ENCODE measurements around the gene RELN. TPM values are rescaled to one million over a fixed set of nuclear protein-coding genes. Genes with fewer than 3 reads are reported as not detected.

Gene RELN
- total RNA-seq, 2 experiments from 2014 or later = not detected

GRCh38 chr7:103446049-103446520 is 543.4 kb downstream of the RELN start, which contains the start of gene SLC26A5:
SLC26A5 (minus strand) TSS chr7:103446207; CDS start chr7:103421514, 24,693 bp downstream.
- H3K27ac ChIP-seq (ENCODE audit: low read depth in 1 of 2, low read length in 2 of 2) = no peak within 1 kb of the TSS
- H3K27me3 Mint-ChIP-seq = peaks cover 92% of the 10 kb centered on the region
- peak within 1 kb of the TSS; percentile 20 for H3K4me3 ChIP-seq (ENCODE audit: low read length)
- H3K4me1 Mint-ChIP-seq (ENCODE audit: low read depth) = peaks cover 18% of the 10 kb centered on the region
- ChIA-PET POLR2A (no interaction called here), CTCF (no interaction called here)
- H3K4me1 ChIP-seq (ENCODE audit: insufficient read depth, low read length) = peaks cover 19% of the 10 kb centered on the region
- peak within 1 kb of the TSS; percentile 76 for H3K4me3 Mint-ChIP-seq
- peak in 2 of 14 experiments; percentile 16 to 19 for DNase-seq
- H3K9me3 Mint-ChIP-seq = no peaks in the 10 kb centered on the region
- H3K27me3 ChIP-seq (ENCODE audit: control insufficient read depth in 1 of 2, insufficient read depth in 2 of 2, low read length in 2 of 2) = peaks cover 40 to 51% of the 10 kb centered on the region in 2 experiments
- intact Hi-C loops (cut with DNase I, micrococcal nuclease) = no loop called here
- H3K9me3 ChIP-seq (ENCODE audit: control insufficient read depth in 1 of 2, insufficient read depth in 1 of 2, low read length in 2 of 2) = peaks cover 0 to 7% of the 10 kb centered on the region in 2 experiments
- no peak within 1 kb of the TSS for H3K27ac Mint-ChIP-seq
- no peaks in the 10 kb centered on the region for H3K36me3 Mint-ChIP-seq (ENCODE audit: low read depth)
- TF ChIP-seq CTCF (IDR thresholded peaks at IDR 0.05) = no peak
- peak; percentile 44 for ATAC-seq (ENCODE audit: poor library complexity)
- no peaks in the 10 kb centered on the region for H3K36me3 ChIP-seq (ENCODE audit: insufficient read depth, low read length)

GRCh38 chr7:103445228-103446048 is 544.0 kb downstream of the RELN start:
- Histone ChIP-seq H3K4me1 (ENCODE audit: insufficient read depth, low read length) (peaks cover 19% of the 10 kb centered on the region), H3K9me3 (ENCODE audit: control insufficient read depth in 1 of 2, insufficient read depth in 1 of 2, low read length in 2 of 2) (peaks cover 0 to 7% of the 10 kb centered on the region in 2 experiments), H3K36me3 (ENCODE audit: insufficient read depth, low read length) (no peaks in the 10 kb centered on the region), H3K27me3 (ENCODE audit: control insufficient read depth in 1 of 2, insufficient read depth in 2 of 2, low read length in 2 of 2) (peaks cover 40 to 53% of the 10 kb centered on the region in 2 experiments), H3K27ac (ENCODE audit: low read depth in 1 of 2, low read length in 2 of 2) (no peak overlapping the region), H3K4me3 (ENCODE audit: low read length) (no peak overlapping the region)
- CTCF ChIA-PET = no interaction called here
- Mint-ChIP-seq H3K4me3 (peak overlapping the region; percentile 76), H3K9me3 (no peaks in the 10 kb centered on the region), H3K4me1 (ENCODE audit: low read depth) (peaks cover 18% of the 10 kb centered on the region), H3K27me3 (peaks cover 94% of the 10 kb centered on the region), H3K27ac (no peak overlapping the region), H3K36me3 (ENCODE audit: low read depth) (no peaks in the 10 kb centered on the region)
- DNase-seq (peak in 1 of 14 experiments; percentile 7), ATAC-seq (ENCODE audit: poor library complexity) (no peak)
- POLR2A ChIA-PET = no interaction called here
- TF ChIP-seq CTCF (IDR thresholded peaks at IDR 0.05) = no peak
- intact Hi-C loops (cut with DNase I, micrococcal nuclease) = no loop called here

- ChIA-PET CTCF (no interaction called here), POLR2A (no interaction called here)
- Mint-ChIP-seq H3K4me3 (no peak overlapping the region), H3K27me3 (peaks cover 71% of the 10 kb centered on the region), H3K4me1 (ENCODE audit: low read depth) (no peaks in the 10 kb centered on the region), H3K9me3 (no peaks in the 10 kb centered on the region), H3K36me3 (ENCODE audit: low read depth) (no peaks in the 10 kb centered on the region), H3K27ac (no peak overlapping the region)
- Histone ChIP-seq H3K4me1 (ENCODE audit: insufficient read depth, low read length) (no peaks in the 10 kb centered on the region), H3K36me3 (ENCODE audit: insufficient read depth, low read length) (no peaks in the 10 kb centered on the region), H3K4me3 (ENCODE audit: low read length) (no peak overlapping the region), H3K27me3 (ENCODE audit: control insufficient read depth in 1 of 2, insufficient read depth in 2 of 2, low read length in 2 of 2) (peaks cover 19 to 36% of the 10 kb centered on the region in 2 experiments), H3K9me3 (ENCODE audit: control insufficient read depth in 1 of 2, insufficient read depth in 1 of 2, low read length in 2 of 2) (no peaks in the 10 kb centered on the region), H3K27ac (ENCODE audit: low read depth in 1 of 2, low read length in 2 of 2) (no peak overlapping the region)
- DNase-seq (no peak), ATAC-seq (ENCODE audit: poor library complexity) (no peak)
- TF ChIP-seq CTCF (IDR thresholded peaks at IDR 0.05) = no peak
- intact Hi-C loops (cut with DNase I, micrococcal nuclease) = no loop called here
Measured at GRCh38 chr7:103439661-103440060, 549.8 kb downstream of the RELN start.

Measured in CD4-positive, alpha-beta T cell (primary cell).